GM21737 (cell line): ENCODE results near the gene ITPR1.

Experiments used
- ATAC-seq: cut with Tn5 transposase; IDR thresholded peaks from one replicate; pipeline ENCODE4 v1.9.1; 2021; ENCODE audit warnings: mild to moderate bottlenecking, moderate library complexity; ENCODE audit not compliant: unreplicated experiment

Gene ITPR1

DNA sequence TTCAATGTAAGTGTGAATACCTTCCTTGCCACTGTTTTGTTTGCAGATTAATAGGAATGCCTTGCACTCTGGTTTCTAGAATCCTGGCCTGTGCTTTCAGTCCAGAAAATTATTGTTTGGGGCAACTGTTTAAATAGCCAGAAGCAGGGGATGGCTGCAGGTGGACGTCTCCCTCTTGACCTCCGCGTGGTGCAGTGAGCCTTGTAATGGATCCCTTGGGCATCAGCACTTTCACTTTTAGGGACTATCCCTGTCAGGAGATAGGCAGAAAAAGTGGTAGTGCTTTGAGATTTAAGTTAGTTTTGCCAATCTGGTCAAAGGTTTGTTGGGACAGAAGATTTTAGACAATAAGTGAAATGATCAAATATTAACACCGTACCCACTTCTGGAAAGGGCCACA is 307.4 kb downstream of the ITPR1 start:
- ATAC-seq = no peak

- ATAC-seq = no peak
Measured at GRCh38 chr3:4801892-4802291, 308.7 kb downstream of the ITPR1 start.

- no peak for ATAC-seq
Measured at GRCh38 chr3:4802903-4803302, 309.8 kb downstream of the ITPR1 start.

- no peak for ATAC-seq
Measured at GRCh38 chr3:4804161-4805058, 311.3 kb downstream of the ITPR1 start.

GRCh38 chr3:4805662-4806061 is 312.5 kb downstream of the ITPR1 start:
- ATAC-seq = no peak

DNA sequence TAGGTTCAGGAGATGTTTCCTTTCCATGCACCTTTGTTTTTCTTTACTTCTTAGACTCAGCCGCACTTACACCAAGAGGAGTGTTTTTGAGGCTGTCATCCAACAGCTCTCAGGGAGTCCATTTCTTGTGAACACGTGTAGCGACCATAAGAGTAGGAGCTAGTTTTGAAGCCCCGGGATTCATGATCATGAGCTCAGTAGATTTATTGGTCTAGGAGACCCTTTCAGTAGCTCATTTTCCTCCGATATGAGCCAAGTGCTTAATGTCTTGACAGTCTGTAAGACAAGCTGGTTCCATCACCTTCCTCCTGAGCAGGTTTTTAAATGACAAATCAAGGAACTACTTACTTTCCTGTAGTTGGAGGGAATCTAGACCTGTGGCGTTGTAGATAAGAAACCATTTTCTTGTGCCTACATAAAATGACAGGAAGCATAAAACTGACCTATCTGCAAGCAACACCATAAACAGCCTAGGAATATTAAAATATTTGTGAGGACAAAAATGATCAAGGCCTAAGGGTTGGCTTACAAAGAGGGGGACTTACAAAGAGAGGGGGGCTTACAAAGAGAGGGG is 313.5 kb downstream of the ITPR1 start:
- no peak for ATAC-seq

DNA sequence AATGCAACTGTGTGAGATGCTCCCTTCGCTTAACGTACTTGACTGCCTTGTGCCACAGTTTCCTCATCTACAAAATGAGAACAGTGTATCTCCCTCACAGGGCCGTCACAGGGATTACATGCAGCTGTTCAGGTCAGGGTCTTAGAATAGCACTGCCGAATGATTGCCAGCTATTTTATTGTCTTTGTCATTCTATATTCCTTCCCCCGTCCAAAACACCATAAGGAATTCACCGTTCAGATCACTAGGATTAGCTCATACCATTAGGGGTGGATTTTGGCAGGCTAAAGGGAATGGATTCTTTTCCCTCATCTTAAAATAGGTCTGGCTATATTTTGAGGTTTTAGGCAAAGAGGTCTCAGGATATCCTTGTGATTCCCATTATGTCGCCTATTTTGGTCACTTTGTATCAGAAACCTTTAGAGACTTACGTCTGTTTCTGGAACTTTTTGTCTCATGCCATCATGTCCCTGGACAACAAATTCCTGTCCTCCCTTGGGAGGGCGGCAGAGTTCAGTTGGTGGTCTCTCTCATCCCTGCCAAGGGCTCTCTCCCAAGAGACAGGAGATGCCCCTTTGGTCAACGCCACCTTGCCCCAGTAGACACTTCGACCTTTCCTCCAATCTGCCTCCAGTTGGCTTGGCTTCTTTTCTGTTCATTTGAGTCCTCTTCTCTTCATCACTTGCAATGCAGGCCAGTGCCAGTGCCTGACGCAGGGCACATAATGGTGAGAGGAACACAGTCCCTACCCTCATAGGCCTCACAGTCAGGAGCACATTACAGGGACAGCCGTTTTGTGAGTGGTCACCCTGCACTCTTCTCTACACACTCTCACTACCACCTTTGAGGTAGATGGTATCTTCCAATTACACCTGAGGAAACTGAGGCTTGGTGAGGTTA is 314.5 kb downstream of the ITPR1 start:
- no peak for ATAC-seq

GRCh38 chr3:4808637-4809036 is 315.5 kb downstream of the ITPR1 start:
- no peak for ATAC-seq

- ATAC-seq = no peak
Measured at GRCh38 chr3:4809922-4810321, 316.8 kb downstream of the ITPR1 start.

GRCh38 chr3:4812591-4812990 is 319.4 kb downstream of the ITPR1 start:
- ATAC-seq = no peak

- no peak for ATAC-seq
Measured at GRCh38 chr3:4813909-4814304, 320.8 kb downstream of the ITPR1 start.

GRCh38 chr3:4814305-4814903 is 321.3 kb downstream of the ITPR1 start:
- ATAC-seq = no peak

DNA sequence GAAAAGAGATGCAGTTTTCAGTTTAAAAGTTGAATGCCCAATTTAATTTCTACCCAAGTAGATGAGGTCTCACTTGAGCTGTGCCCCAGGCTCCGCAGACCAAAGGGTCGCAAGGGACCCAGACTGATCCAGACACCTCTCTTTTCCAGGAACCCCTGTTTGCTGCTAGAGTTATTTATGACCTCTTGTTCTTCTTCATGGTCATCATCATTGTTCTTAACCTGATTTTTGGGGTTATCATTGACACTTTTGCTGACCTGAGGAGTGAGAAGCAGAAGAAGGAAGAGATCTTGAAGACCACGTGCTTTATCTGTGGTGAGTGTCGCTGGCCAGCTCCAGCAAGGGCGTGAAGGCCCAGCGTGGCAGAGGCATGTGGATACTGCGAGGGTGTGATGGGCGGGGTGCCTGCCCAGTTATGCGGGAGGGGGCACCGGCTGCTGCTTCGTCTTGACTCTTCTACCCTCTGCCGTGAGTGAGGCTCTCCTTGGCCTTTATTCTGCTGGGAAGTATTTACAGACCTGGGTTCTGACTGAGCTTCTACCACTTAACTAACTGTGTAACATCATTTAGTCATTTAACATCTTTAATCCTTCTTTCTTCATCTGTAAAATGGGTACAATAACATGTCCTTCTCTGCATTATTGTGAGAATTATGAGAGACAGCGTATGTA is 321.9 kb downstream of the ITPR1 start:
- ATAC-seq = no peak

- no peak for ATAC-seq
Measured at GRCh38 chr3:4816306-4816705, 323.2 kb downstream of the ITPR1 start.

GRCh38 chr3:4816718-4817117 is 323.6 kb downstream of the ITPR1 start:
- ATAC-seq = no peak

DNA sequence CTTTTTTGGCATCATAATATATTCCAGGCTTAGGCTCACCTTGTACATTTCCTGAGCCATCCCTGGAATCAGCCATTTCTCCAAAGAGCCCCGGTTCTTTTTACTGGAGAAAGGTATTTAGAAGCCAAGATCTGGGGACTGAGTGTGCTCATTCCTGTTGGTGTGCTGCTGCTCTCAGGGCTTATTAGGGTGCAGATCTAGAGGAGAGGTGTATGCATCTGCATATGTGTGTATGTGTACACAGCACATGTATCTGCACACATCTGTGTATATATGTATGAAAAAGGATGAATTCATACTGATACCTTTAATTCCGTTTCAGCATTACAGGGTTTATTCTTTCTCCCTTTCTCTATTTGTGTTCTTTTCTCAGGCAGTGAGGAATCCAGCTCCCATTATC is 324.0 kb downstream of the ITPR1 start:
- ATAC-seq = no peak

- ATAC-seq = no peak
Measured at GRCh38 chr3:4818164-4818563, 325.0 kb downstream of the ITPR1 start.

GRCh38 chr3:4818986-4819693 is 326.0 kb downstream of the ITPR1 start:
- no peak for ATAC-seq

- ATAC-seq = no peak
Measured at GRCh38 chr3:4819746-4820145, 326.6 kb downstream of the ITPR1 start.
